ENCODE measurements around the gene FLOT1.
A peak's percentile ranks its signal among the peaks of the same experiment; 100 is the strongest.

FLOT1 gene

DNA sequence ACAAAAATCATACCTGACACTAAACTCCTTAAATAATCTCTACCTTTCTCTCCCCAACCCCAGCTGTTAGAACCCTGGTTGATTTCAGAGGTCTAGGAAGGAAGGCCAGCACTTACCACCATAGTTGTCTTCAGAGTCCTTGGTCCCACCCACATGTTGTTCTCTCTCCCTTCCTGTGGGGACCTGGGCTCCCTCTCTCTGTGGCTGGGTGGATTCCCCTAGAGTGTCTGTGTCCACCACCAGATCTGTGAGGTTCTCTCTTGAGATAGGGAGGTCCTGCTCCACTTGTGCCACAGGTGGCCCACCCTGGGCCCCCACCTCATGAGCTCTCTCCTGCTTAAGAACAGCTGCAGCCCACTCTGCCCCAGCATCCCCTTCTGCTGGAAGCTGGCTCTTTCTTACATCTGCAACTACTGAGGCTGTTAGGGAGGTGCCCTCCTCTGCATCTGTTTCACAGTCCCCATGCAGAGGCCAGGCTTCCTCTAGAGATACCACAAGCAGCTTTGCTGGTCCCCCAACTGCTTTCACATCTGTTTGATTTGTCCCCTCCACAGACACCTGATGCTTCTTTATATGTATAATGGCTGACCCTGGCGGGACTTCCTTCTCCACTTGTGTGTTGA, 30.6 kb downstream of the FLOT1 start:
- Histone ChIP-seq H3K27ac (ENCODE audit: low read depth, low read length, severe bottlenecking) (no peak overlapping the region), H3K4me1 (ENCODE audit: control insufficient read depth, insufficient read depth, low read length, poor library complexity, severe bottlenecking) (peaks cover 5% of the 10 kb centered on the region), H3K4me3 (ENCODE audit: extremely low read depth, insufficient read depth, low read length, poor library complexity, severe bottlenecking) (no peak overlapping the region), H3K9me3 (ENCODE audit: control insufficient read depth, low read length) (no peaks in the 10 kb centered on the region), H3K36me3 (ENCODE audit: control insufficient read depth, insufficient read depth, low read length) (peaks cover 85% of the 10 kb centered on the region)
- WGBS, 2 experiments (ENCODE audit: insufficient coverage in 2 of 2): 80 to 100% methylated on average over 1 of the region's 1 CpG

DNA sequence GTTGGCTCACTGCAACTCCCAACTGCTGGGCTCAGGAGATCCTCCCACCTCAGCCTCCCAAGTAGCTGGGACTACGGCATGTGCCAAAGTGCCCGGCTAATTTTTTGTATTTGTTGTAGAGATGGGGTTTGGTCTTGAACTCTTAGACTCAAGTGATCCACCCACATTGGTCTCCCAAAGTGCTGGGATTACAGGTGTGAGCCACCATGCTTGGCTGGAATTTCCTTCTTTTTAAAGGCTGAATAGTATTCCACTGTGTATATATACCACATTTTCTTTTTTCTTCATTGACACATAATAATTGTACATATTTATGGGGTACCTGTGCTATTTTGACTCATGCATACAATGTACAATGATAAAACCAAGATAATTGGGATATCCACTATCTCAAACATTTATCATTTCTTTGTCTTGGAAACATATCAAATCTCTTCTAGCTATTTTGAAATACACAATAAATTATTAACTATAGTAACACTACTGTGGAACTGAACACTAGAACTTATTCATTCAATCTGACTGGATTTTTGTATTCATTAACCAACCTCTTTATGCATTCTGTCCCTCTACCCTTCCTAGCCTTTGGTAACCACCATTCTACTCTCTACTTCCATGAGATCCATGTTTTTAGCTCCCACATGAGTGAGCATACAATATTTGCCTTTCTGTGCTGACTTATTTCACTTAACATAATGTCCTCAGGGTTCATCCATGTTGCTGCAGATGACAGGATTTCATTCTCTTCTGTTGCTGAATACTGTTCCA, 33.2 kb downstream of the FLOT1 start:
- H3K4me1 ChIP-seq (ENCODE audit: control insufficient read depth, insufficient read depth, low read length, poor library complexity, severe bottlenecking): no peaks in the 10 kb centered on the region
- no peaks in the 10 kb centered on the region for H3K9me3 ChIP-seq (ENCODE audit: control insufficient read depth, low read length)
- no peak overlapping the region for H3K4me3 ChIP-seq (ENCODE audit: extremely low read depth, insufficient read depth, low read length, poor library complexity, severe bottlenecking)
- WGBS, 2 experiments (ENCODE audit: insufficient coverage in 2 of 2): no CpG with 5 or more reads among the region's 2 CpGs
- no peak overlapping the region for H3K27ac ChIP-seq (ENCODE audit: low read depth, low read length, severe bottlenecking)
- H3K36me3 ChIP-seq (ENCODE audit: control insufficient read depth, insufficient read depth, low read length): peaks cover 91% of the 10 kb centered on the region

- Histone ChIP-seq H3K27ac (ENCODE audit: low read depth, low read length, severe bottlenecking) (no peak overlapping the region), H3K4me3 (ENCODE audit: extremely low read depth, insufficient read depth, low read length, poor library complexity, severe bottlenecking) (no peak overlapping the region), H3K36me3 (ENCODE audit: control insufficient read depth, insufficient read depth, low read length) (peaks cover 91% of the 10 kb centered on the region), H3K4me1 (ENCODE audit: control insufficient read depth, insufficient read depth, low read length, poor library complexity, severe bottlenecking) (no peaks in the 10 kb centered on the region), H3K9me3 (ENCODE audit: control insufficient read depth, low read length) (no peaks in the 10 kb centered on the region)
- 91 to 92% methylated on average over 6 of the region's 6 CpGs for WGBS, 2 experiments (ENCODE audit: insufficient coverage in 2 of 2)
Measured at GRCh38 chr6:30707281-30707850, 35.1 kb downstream of the FLOT1 start.

DNA sequence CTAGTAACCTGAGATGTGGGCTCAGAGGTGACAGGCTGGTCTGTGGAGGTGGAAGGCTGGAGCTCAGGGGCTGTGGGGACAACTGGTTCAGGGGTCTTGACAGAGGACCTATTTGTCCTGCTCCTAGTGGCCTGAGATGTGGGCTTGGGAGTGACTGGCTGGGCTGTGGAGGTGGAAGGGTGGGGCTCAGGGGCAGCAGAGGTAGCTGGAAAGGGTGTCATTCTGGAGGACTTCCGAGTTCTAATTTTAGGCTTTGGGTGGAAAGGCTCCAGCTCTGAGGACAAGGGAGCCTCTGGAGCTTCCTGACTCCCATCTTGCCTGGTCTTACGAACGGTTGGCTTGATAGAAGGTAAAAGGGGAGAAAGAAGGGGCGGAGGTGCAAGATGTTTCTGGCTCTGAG, 36.9 kb downstream of the FLOT1 start:
- H3K9me3 ChIP-seq (ENCODE audit: control insufficient read depth, low read length): no peaks in the 10 kb centered on the region
- no peak overlapping the region for H3K4me3 ChIP-seq (ENCODE audit: extremely low read depth, insufficient read depth, low read length, poor library complexity, severe bottlenecking)
- H3K4me1 ChIP-seq (ENCODE audit: control insufficient read depth, insufficient read depth, low read length, poor library complexity, severe bottlenecking): no peaks in the 10 kb centered on the region
- WGBS, 2 experiments (ENCODE audit: insufficient coverage in 2 of 2): 91 to 96% methylated on average over 4 of the region's 4 CpGs
- peaks cover 85% of the 10 kb centered on the region for H3K36me3 ChIP-seq (ENCODE audit: control insufficient read depth, insufficient read depth, low read length)
- H3K27ac ChIP-seq (ENCODE audit: low read depth, low read length, severe bottlenecking): no peak overlapping the region

DNA sequence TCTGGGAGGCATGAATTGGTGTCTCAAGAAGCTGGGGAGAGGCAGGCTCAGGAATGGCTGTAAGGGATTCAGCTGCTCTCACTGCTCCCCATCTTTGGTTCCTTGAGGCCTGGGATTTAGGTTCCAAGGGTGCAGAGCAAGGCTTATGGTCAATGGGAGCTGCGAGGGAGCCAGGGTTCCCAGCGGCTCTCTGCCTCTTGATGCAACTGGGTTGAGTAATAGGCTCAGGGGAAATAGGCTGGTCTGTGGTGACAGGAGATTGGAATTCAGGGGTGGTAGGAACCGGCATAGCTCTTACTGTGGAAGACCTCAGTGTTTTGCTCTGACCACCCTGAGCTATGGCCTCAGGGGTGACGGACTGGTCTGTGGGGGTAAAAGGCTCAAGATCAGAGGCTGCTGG, 38.7 kb downstream of the FLOT1 start:
- Histone ChIP-seq H3K27ac (ENCODE audit: low read depth, low read length, severe bottlenecking) (no peak overlapping the region), H3K9me3 (ENCODE audit: control insufficient read depth, low read length) (no peaks in the 10 kb centered on the region), H3K4me1 (ENCODE audit: control insufficient read depth, insufficient read depth, low read length, poor library complexity, severe bottlenecking) (no peaks in the 10 kb centered on the region), H3K36me3 (ENCODE audit: control insufficient read depth, insufficient read depth, low read length) (peaks cover 89% of the 10 kb centered on the region), H3K4me3 (ENCODE audit: extremely low read depth, insufficient read depth, low read length, poor library complexity, severe bottlenecking) (no peak overlapping the region)
- 76 to 93% methylated on average over 4 of the region's 4 CpGs for WGBS, 2 experiments (ENCODE audit: insufficient coverage in 2 of 2)

DNA sequence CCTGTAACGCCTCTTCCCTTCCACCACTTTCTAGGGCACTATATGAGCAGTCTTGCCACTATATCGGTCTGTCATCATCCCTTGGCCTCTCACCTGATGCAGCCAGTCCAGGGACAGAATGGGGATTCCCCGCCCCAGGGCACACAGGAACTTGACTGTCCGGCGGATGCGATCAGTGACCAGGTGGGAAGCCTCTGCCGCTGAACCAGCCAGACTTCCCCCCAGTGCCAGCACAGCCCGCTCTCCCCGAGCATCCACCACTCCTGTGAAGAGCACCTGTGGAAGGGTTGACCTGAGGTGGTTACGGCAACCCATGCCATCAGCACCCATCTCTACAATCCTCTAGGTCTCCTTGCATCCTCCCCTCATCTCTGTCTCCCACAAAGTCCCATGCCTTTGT, 39.5 kb downstream of the FLOT1 start:
- WGBS, 2 experiments (ENCODE audit: insufficient coverage in 2 of 2): 97 to 98% methylated on average over 7 to 9 of the region's 10 CpGs
- no peak overlapping the region for H3K4me3 ChIP-seq (ENCODE audit: extremely low read depth, insufficient read depth, low read length, poor library complexity, severe bottlenecking)
- no peaks in the 10 kb centered on the region for H3K9me3 ChIP-seq (ENCODE audit: control insufficient read depth, low read length)
- H3K36me3 ChIP-seq (ENCODE audit: control insufficient read depth, insufficient read depth, low read length): peaks cover 84% of the 10 kb centered on the region
- H3K4me1 ChIP-seq (ENCODE audit: control insufficient read depth, insufficient read depth, low read length, poor library complexity, severe bottlenecking): no peaks in the 10 kb centered on the region
- H3K27ac ChIP-seq (ENCODE audit: low read depth, low read length, severe bottlenecking): no peak overlapping the region

DNA sequence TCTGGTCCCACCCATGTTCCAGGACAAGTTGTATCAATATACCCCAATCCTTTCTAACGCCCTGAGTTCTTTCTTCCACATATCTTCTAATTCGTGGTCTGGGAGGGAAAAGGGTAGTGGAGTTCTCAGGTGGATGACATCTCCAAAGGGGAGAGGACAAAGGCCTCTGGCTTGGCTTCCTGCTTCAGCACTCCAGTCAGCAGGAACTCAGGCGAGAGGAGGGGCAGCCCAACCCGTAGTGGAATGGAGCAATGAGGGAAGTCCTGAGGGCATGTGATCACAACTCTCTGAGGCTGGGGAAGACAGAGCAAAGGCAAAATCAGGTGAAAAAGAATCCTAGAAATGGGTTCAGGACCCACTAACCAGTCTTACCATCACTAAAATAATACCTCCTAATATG, 42.1 kb downstream of the FLOT1 start:
- 50 to 60% methylated on average over 2 of the region's 4 CpGs for WGBS, 2 experiments (ENCODE audit: insufficient coverage in 2 of 2)
- Histone ChIP-seq H3K4me3 (ENCODE audit: extremely low read depth, insufficient read depth, low read length, poor library complexity, severe bottlenecking) (no peak overlapping the region), H3K36me3 (ENCODE audit: control insufficient read depth, insufficient read depth, low read length) (peaks cover 62% of the 10 kb centered on the region), H3K9me3 (ENCODE audit: control insufficient read depth, low read length) (no peaks in the 10 kb centered on the region), H3K27ac (ENCODE audit: low read depth, low read length, severe bottlenecking) (no peak overlapping the region), H3K4me1 (ENCODE audit: control insufficient read depth, insufficient read depth, low read length, poor library complexity, severe bottlenecking) (no peaks in the 10 kb centered on the region)

DNA sequence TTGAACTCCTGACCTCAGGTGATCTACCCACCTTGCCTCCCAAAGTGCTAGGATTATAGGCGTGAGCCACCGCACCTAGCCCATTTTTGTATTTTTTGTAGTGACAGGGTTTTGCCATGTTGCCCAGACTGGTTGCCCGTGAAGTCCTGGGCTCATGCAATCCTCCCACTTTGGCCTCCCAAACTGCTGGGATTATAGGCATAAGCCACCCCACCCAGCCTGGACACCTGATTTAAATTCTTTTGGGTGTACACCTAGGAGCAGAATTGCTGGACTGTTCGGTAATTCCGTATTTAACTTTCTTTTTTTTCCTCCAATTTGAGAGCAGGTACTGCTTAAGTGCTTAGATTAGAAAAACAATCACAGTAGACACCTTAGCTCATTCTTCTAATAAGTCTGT, 46.1 kb downstream of the FLOT1 start:
- WGBS, 2 experiments (ENCODE audit: insufficient coverage in 2 of 2): 96% methylated on average over 4 to 5 of the region's 5 CpGs
- Histone ChIP-seq H3K36me3 (ENCODE audit: control insufficient read depth, insufficient read depth, low read length) (peaks cover 26% of the 10 kb centered on the region), H3K4me1 (ENCODE audit: control insufficient read depth, insufficient read depth, low read length, poor library complexity, severe bottlenecking) (peaks cover 3% of the 10 kb centered on the region), H3K4me3 (ENCODE audit: extremely low read depth, insufficient read depth, low read length, poor library complexity, severe bottlenecking) (no peak overlapping the region), H3K9me3 (ENCODE audit: control insufficient read depth, low read length) (no peaks in the 10 kb centered on the region), H3K27ac (ENCODE audit: low read depth, low read length, severe bottlenecking) (no peak overlapping the region)

DNA sequence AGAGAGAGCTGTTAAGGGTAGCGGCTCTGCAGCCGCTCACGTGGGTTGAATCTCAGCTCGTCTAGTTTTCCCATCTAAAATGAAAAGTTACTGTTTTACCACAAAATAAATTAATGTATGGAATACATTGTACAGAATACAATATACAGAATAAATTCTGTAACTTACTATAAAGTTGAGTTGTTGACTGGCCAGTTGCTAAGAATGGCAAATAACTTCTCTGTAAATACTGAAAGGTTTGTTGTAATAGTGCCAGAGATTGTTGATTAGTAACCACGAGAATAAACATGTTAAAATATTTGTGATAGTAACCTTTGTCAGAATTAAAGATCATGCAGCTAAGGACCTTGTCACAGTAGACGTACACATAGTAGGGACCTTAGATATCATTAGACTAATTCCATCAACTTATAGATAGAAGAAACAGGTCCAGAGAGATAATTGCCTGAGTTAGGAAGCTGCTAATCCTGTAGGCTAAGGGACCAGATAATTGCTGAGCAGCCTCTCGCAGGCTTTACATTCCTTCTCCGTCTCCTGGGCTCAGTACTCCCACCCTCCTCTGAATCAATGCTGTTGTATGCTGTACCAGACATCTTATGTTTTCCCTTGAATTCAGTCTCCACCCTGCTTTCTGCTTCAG, 51.2 kb downstream of the FLOT1 start:
- peaks cover 27% of the 10 kb centered on the region for H3K4me1 ChIP-seq (ENCODE audit: control insufficient read depth, insufficient read depth, low read length, poor library complexity, severe bottlenecking)
- 32 to 50% methylated on average over 2 to 3 of the region's 8 CpGs for WGBS, 2 experiments (ENCODE audit: insufficient coverage in 2 of 2)
- H3K36me3 ChIP-seq (ENCODE audit: control insufficient read depth, insufficient read depth, low read length): peaks cover 12% of the 10 kb centered on the region
- H3K4me3 ChIP-seq (ENCODE audit: extremely low read depth, insufficient read depth, low read length, poor library complexity, severe bottlenecking): peak overlapping the region; percentile 68
- peak overlapping the region; percentile 87 for H3K27ac ChIP-seq (ENCODE audit: low read depth, low read length, severe bottlenecking)
- H3K9me3 ChIP-seq (ENCODE audit: control insufficient read depth, low read length): no peaks in the 10 kb centered on the region

- H3K36me3 ChIP-seq (ENCODE audit: control insufficient read depth, insufficient read depth, low read length): peaks cover 12% of the 10 kb centered on the region
- no peaks in the 10 kb centered on the region for H3K9me3 ChIP-seq (ENCODE audit: control insufficient read depth, low read length)
- H3K27ac ChIP-seq (ENCODE audit: low read depth, low read length, severe bottlenecking): peak within 1 kb of the TSS; percentile 87
- WGBS, 2 experiments (ENCODE audit: insufficient coverage in 2 of 2): 1 to 3% methylated on average over 26 to 28 of the region's 40 CpGs
- H3K4me1 ChIP-seq (ENCODE audit: control insufficient read depth, insufficient read depth, low read length, poor library complexity, severe bottlenecking): peaks cover 27% of the 10 kb centered on the region
- peak within 1 kb of the TSS; percentile 68 for H3K4me3 ChIP-seq (ENCODE audit: extremely low read depth, insufficient read depth, low read length, poor library complexity, severe bottlenecking)
Measured at GRCh38 chr6:30690403-30691207, 51.9 kb downstream of the FLOT1 start, which contains the start of gene NRM. Gene NRM (minus strand): TSS chr6:30690984. CDS start chr6:30690974, 10 bp downstream.

All from mesodermal cell (in vitro differentiated cells).